Keratinocyte (primary cell): ENCODE results near the gene FAM210B. TPM values are rescaled to one million over a fixed set of nuclear protein-coding genes. Genes with fewer than 3 reads are reported as not detected.

ENCODE experiments used
- DNase-seq: peaks from one replicate; pipeline ENCODE4 v3.0.0-alpha.2; 2011; ENCODE audit warnings: low read depth, missing footprints, low spot score
- FAIRE-seq: peaks from 2 replicates; lab custom pipeline; 2011; peaks lifted over from hg19 to GRCh38; lab: Jason Lieb, UNC
- H2AFZ ChIP-seq: 2 replicates; pipeline ENCODE4 v1.6.0; 2012; ENCODE audit warnings: low read length, control low read depth, inconsistent platforms; ENCODE audit not compliant: control insufficient read depth
- H3K27ac ChIP-seq: 2 replicates; pipeline ENCODE4 v1.5.1; 2011; ENCODE audit warnings: low read length; ENCODE audit not compliant: control insufficient read depth, insufficient read depth
- H3K27me3 ChIP-seq: 3 replicates; pipeline ENCODE4 v1.6.0; 2011; ENCODE audit warnings: low read length; ENCODE audit not compliant: control insufficient read depth, insufficient read depth; ENCODE audit errors: extremely low read depth
- H3K36me3 ChIP-seq, 2 experiments: 2 replicates in 1 of 2; 3 replicates in 1 of 2; pipeline ENCODE4 v1.5.1; 2011; ENCODE audit warnings: low read length in 2 of 2, mild to moderate bottlenecking in 1 of 2; ENCODE audit not compliant: control insufficient read depth in 2 of 2, insufficient read depth in 2 of 2; ENCODE audit errors: extremely low read depth in 1 of 2
- H3K4me1 ChIP-seq: 3 replicates; pipeline ENCODE4 v1.5.1; 2011; ENCODE audit warnings: low read length; ENCODE audit not compliant: control insufficient read depth, insufficient read depth; ENCODE audit errors: extremely low read depth
- H3K4me2 ChIP-seq: 3 replicates; pipeline ENCODE4 v1.6.0; 2011; ENCODE audit warnings: low read depth, low read length; ENCODE audit not compliant: control insufficient read depth, insufficient read depth; ENCODE audit errors: extremely low read depth
- H3K4me3 ChIP-seq, 3 experiments: fragments of 200-600 bp in 1 of 3; sonication (generic) in 1 of 3; 2 replicates in 2 of 3; 3 replicates in 1 of 3; pipeline ENCODE4 v1.5.1; 2011 to 2016; ENCODE audit warnings: low read length in 3 of 3, mild to moderate bottlenecking in 3 of 3, control low read depth in 2 of 3, inconsistent platforms in 1 of 3, low read depth in 1 of 3, mixed read lengths in 1 of 3, mixed run types in 1 of 3, moderate library complexity in 1 of 3; ENCODE audit not compliant: control insufficient read depth in 2 of 3, insufficient read depth in 2 of 3; ENCODE audit errors: extremely low read depth in 1 of 3
- H3K79me2 ChIP-seq: 2 replicates; pipeline ENCODE4 v1.6.0; 2012; ENCODE audit warnings: low read length; ENCODE audit not compliant: control insufficient read depth, insufficient read depth
- H3K9ac ChIP-seq: 3 replicates; pipeline ENCODE4 v1.6.0; 2011; ENCODE audit warnings: low read length; ENCODE audit not compliant: control insufficient read depth, insufficient read depth; ENCODE audit errors: extremely low read depth
- H3K9me1 ChIP-seq: 3 replicates; pipeline ENCODE4 v1.6.0; 2011; ENCODE audit warnings: low read length; ENCODE audit not compliant: control insufficient read depth, insufficient read depth; ENCODE audit errors: extremely low read depth
- H3K9me3 ChIP-seq: 2 replicates; pipeline ENCODE4 v1.5.1; 2012; ENCODE audit warnings: low read depth, low read length; ENCODE audit not compliant: control insufficient read depth
- H4K20me1 ChIP-seq: 3 replicates; pipeline ENCODE4 v1.6.0; 2011; ENCODE audit warnings: low read length; ENCODE audit not compliant: control insufficient read depth, insufficient read depth; ENCODE audit errors: extremely low read depth
- EZH2 ChIP-seq: IDR thresholded peaks from one replicate; pipeline ENCODE4 v1.6.1; 2012; ENCODE audit warnings: inconsistent platforms, mild to moderate bottlenecking, low read length, moderate library complexity
- dilution Hi-C: fragments of 300-500 bp; cut with MboI; formaldehyde crosslinking; loops from one replicate; pipeline ENCODE4 v1.7.0; 2020; ENCODE audit warnings: low sequenced_read_pairs; ENCODE audit not compliant: extremely low pct_ligation_motif_present
- polyA plus RNA-seq, 5 experiments: library from polyadenylated mRNA; depleted of rRNA in 3 of 5; stranded (reverse) in 3 of 5; stranded (forward) in 1 of 5; unstranded in 1 of 5; fragments of >200 nt; gene quantifications; 1 replicate in 1 of 5; 2 replicates in 3 of 5; 3 replicates in 1 of 5; pipeline versions ENCODE4 v1.2.1 to v1.2.3, GENCODE V29; 2011 to 2012; ENCODE audit warnings: missing spikeins in 2 of 5, low read depth in 1 of 5, low replicate concordance in 1 of 5
- TF ChIP-seq, protein P1 (sequence below), 3 experiments: IDR thresholded peaks in 1 of 3; conservative IDR thresholded peaks in 1 of 3; optimal IDR thresholded peaks in 1 of 3; 2 replicates in 2 of 3; 3 replicates in 1 of 3; pipeline versions ENCODE3 to v1.5.1; 2011; ENCODE audit warnings: low read length in 3 of 3, mild to moderate bottlenecking in 3 of 3, moderate library complexity in 2 of 3, control low read depth in 1 of 3, inconsistent platforms in 1 of 3; ENCODE audit not compliant: insufficient read depth in 2 of 3; ENCODE audit errors: extremely low read depth in 1 of 3

FAM210B gene
- polyA plus RNA-seq, 1 donor (not counting 4 experiments of a cell fraction or from before 2014, with no cell fraction given), result 34.5 TPM

DNA sequence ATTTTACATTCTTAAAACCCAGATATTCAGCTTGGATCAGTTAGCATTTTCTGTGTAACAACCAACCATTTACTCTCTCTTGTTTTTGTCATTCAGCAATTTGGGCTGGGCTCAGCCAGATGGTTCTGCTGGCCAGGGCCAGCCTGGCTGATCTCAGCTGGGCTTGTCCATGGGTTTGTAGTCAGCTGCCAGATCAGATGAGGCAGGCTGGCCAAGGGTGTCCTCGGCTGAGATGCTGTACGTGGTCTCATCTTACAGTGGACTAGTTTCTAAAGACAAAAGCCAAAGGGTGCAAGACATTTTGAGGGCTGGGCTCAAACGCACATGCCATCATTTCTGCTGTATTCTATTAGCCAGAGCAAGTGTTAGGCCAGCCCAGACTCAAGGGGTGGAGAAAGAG, 16.0 kb upstream of the FAM210B start:
- Histone ChIP-seq H3K9me1 (no peaks in the 10 kb centered on the region), H3K9ac (no peak overlapping the region), H4K20me1 (no peaks in the 10 kb centered on the region), H3K79me2 (no peaks in the 10 kb centered on the region), H3K4me2 (no peak overlapping the region), H3K36me3 (no peaks in the 10 kb centered on the region), H3K9me3 (no peaks in the 10 kb centered on the region), H3K27ac (no peak overlapping the region), H3K4me3 (no peak overlapping the region), H3K27me3 (peaks cover 3% of the 10 kb centered on the region), H3K4me1 (peaks cover 3% of the 10 kb centered on the region), H2AFZ (no peak overlapping the region)
- dilution Hi-C loops, result no loop called here
- DNase-seq, result no peak
- no peak for FAIRE-seq
- no peak for TF ChIP-seq EZH2
- TF ChIP-seq, protein P1, sequence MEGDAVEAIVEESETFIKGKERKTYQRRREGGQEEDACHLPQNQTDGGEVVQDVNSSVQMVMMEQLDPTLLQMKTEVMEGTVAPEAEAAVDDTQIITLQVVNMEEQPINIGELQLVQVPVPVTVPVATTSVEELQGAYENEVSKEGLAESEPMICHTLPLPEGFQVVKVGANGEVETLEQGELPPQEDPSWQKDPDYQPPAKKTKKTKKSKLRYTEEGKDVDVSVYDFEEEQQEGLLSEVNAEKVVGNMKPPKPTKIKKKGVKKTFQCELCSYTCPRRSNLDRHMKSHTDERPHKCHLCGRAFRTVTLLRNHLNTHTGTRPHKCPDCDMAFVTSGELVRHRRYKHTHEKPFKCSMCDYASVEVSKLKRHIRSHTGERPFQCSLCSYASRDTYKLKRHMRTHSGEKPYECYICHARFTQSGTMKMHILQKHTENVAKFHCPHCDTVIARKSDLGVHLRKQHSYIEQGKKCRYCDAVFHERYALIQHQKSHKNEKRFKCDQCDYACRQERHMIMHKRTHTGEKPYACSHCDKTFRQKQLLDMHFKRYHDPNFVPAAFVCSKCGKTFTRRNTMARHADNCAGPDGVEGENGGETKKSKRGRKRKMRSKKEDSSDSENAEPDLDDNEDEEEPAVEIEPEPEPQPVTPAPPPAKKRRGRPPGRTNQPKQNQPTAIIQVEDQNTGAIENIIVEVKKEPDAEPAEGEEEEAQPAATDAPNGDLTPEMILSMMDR (optimal IDR thresholded peaks at IDR 0.05 in 1 of 3, IDR thresholded peaks at IDR 0.05 in 1 of 3, conservative IDR thresholded peaks at IDR 0.05 in 1 of 3; ENCODE audit: extremely low read depth in 1 of 3, insufficient read depth in 2 of 3, low read length in 3 of 3), result no peak

DNA sequence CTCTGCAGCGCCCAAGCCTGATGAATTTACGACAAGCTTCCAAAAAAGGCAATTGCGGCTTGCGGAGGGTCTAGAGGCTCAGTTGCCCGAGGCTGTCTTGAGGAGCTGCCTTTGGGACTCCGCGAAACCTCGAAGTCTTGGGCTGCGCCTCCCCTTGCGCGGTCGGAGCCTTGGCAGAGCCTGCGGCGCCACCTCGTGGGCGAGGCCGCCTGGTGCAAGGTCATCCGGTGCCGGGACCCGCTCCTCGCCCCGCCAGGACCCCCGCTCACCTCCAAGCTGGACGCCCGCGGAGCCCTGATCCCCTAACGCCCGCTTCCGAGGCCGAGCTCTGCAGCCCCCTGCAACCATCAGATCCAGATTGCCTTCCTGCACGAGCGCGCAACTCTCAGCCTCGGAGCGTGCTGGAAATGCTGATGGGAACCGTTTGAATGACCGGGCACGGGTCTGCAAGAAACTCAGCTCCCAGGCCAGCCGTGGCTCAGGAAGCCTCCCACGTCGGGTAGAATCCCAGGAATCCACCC, 14.9 kb upstream of the FAM210B start:
- DNase-seq, result no peak
- Histone ChIP-seq H3K4me3 (no peak overlapping the region), H3K9me3 (no peaks in the 10 kb centered on the region), H3K27ac (no peak overlapping the region), H4K20me1 (no peaks in the 10 kb centered on the region), H3K9ac (no peak overlapping the region), H3K79me2 (no peaks in the 10 kb centered on the region), H3K27me3 (peaks cover 3% of the 10 kb centered on the region), H3K4me1 (peaks cover 3% of the 10 kb centered on the region), H3K36me3 (no peaks in the 10 kb centered on the region), H3K9me1 (no peaks in the 10 kb centered on the region), H3K4me2 (peak overlapping the region; percentile 12), H2AFZ (no peak overlapping the region)
- dilution Hi-C loops, result no loop called here
- FAIRE-seq, result no peak
- TF ChIP-seq, protein P1 (optimal IDR thresholded peaks at IDR 0.05 in 1 of 3, IDR thresholded peaks at IDR 0.05 in 1 of 3, conservative IDR thresholded peaks at IDR 0.05 in 1 of 3; ENCODE audit: extremely low read depth in 1 of 3, insufficient read depth in 2 of 3, low read length in 3 of 3), result peak; percentile 61 to 92 (median 89)
- peak; percentile 24 for TF ChIP-seq EZH2
